ENCODE measurements around the gene LIX1.
"Not testable (repeated sequence)": the region's sequence is repeated elsewhere in the genome, so short reads cannot be mapped to it uniquely, and the experiment has no call there.

The LIX1 gene

DNA sequence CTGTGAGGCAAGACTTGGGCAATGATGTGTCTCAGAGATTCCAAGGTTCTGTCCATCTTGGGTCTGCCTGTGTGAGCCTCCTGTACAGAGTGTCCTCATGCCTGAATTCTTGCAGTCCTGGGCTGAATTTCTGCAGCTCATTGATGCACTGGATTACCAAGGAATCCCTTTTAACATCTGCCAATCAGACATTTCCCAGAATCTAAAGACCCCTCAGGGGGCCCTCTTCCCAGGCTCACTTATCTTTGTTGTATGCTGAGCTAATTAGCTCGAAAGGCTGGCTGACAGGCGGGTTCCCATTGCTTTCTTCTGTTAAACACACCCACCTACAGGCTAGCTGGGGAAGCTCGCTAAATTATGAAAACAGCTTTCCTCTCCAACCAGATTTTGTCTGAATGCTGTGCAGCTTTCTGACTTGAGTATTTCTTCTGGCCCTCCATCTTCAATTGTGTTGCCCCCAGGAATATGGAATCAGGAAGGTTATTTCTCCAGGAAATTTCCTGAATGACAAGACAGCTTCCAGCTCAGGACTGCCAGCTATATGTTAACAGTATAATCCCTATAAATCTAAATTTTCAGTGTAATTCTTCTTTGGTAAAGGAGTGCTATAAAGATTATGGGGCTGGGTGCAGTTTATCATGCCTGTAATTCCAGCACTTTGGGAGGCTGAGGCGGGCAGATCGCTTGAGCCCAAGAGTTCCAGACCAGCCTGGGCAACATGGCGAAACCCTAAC is at the start of gene LIX1:
TSS of gene LIX1 (minus strand) at position 91 of the 734 bp plus-strand sequence. CDS start at position 56, 35 bp downstream.
- peak; percentile 78 for DNase-seq

GRCh38 chr5:97191893-97192292 is 49.5 kb upstream of the LIX1 start:
- no peak for DNase-seq

- not testable (repeated sequence) for DNase-seq
Measured at GRCh38 chr5:97189523-97189922, 47.1 kb upstream of the LIX1 start.

GRCh38 chr5:97183930-97184213 is 41.5 kb upstream of the LIX1 start:
- no peak for DNase-seq

- peak; percentile 98 for DNase-seq
Measured at GRCh38 chr5:97183100-97183929, 40.9 kb upstream of the LIX1 start, which contains the start of gene RIOK2. RIOK2 (minus strand) TSS chr5:97183247; CDS start chr5:97183191, 56 bp downstream.

DNA sequence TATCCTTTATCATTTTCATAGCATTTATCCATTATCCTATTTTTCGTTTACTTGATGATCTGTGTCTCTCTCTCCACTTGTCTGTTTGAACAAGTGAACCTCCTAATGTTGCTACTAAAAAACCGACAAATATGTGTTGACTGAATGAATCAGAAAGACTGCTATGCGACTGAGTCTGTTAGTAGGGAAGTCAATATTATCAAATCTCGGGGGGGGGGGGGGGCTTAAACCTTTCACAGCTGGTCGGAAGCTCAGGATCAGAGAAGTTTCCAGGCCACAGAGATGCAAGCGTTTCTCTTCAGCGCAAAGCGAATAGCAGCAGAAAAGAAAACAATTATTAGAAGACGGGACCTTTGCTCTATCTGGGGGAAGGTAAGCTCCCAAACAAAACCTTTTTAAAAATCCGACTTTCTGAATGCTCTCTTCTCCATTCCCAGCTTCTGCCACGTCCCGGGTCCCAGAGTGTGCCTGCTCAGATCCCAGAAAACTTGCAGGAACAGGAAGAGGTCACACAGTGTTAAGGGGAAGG is 40.2 kb upstream of the LIX1 start:
- no peak for DNase-seq

DNA sequence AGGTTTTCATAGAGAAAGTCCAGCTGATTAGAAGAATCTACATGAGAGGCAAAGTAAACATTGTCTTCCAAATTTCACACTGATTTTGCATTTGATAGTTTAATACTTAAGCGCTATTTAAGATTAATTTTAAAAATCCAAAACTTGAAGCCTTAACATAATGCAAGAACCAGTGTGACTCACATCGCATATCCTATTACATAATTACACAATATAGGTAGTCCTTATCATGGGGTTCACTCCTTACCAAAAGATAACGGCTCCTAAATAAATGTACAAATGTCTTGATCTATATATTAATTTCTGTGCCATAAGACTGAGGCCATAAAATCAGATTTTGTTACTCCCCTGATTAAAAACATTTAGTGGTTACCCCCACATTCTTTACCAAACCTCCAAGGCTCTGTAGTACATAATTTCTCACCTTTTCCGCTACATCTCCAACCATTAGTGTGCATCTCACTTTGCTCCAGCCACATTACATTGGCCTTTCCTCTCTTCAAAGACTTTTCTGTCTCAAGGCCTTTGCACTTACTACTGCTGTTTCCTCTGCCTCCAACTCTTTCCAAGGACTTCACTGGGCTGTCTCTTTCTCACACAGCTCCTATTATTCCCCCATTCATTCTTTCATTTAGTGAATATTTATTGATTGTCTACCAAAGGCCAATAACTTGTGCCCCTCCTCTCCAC is 39.6 kb upstream of the LIX1 start:
- DNase-seq: no peak

DNA sequence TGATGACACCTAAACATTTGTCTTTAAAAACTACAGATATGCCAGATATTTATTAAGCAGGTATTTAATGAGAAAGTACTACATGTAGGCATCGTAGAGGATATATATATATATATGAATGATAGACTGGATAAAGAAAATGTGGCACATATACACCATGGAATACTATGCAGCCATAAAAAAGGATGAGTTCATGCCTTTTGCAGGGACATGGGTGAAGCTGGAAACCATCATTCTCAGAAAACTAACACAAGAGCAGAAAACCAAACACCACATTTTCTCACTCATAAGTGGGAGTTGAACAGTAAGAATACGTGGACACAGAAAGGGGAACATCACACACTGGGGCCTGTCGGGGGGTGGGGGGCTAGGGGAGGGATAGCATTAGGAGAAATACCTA is 37.0 kb upstream of the LIX1 start:
- not testable (repeated sequence) for DNase-seq

DNA sequence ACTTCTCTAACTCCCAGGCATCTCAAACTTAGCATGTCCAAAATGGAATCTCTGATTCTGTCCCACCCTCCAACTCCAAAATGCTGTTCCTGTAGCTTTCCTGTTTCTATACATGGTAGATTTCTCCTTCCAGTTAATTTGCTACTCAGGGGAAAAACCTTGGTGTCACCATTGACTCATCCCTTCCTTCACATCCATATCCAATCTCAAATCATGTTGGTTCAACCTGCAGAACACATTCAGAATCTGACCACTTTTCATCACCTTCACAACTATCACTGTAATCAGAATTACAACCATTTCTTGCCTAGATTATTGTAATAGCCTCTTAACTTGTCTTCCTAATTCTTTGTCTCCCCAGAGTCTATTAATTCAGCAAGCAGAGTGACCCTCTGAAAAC is 29.8 kb upstream of the LIX1 start:
- DNase-seq: no peak

- no peak for DNase-seq
Measured at GRCh38 chr5:97171703-97172102, 29.3 kb upstream of the LIX1 start.

DNA sequence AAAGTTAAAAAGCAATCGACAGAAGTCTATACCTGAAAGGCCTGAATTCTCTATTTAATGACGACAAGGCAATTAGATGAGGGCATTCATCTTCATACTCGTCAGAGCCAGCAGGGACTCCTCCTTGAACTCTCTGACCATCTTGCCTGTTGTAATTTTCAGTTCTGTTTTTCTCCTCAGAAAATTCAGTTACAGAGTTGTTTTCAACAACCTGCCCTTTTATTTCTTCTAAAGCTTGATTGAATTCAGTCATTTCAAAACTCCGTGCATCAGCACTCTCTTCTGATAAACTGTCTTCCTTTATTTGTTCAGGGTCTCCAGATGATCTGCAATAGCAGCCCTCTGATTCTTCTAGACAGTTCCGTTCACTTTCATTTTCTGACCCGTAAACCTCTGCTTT is 25.0 kb upstream of the LIX1 start:
- DNase-seq: no peak

DNA sequence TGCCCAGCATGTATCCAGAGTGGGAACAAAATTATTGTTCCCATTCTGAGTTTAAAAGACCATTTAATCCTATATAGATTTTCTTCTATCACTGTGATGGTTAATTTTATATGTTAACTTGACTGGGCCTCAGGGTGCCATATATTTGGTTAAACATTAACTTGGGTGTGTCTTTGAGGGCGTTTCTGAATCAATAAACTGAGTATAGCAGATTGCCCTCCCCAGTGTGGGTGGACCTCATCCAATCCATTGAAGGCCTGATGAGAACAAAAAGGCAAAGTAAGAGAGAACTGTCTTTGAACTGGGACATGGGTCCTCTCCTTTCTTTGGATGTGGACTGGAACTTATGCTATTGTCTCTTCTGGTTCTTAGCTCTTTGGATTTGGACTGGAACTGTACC is 23.3 kb upstream of the LIX1 start:
- DNase-seq: no peak

- DNase-seq: no peak
Measured at GRCh38 chr5:97164846-97165245, 22.4 kb upstream of the LIX1 start.

- DNase-seq: no peak
Measured at GRCh38 chr5:97163790-97164285, 21.4 kb upstream of the LIX1 start.

- DNase-seq: peak; percentile 32
Measured at GRCh38 chr5:97163360-97163764, 21.0 kb upstream of the LIX1 start.

DNA sequence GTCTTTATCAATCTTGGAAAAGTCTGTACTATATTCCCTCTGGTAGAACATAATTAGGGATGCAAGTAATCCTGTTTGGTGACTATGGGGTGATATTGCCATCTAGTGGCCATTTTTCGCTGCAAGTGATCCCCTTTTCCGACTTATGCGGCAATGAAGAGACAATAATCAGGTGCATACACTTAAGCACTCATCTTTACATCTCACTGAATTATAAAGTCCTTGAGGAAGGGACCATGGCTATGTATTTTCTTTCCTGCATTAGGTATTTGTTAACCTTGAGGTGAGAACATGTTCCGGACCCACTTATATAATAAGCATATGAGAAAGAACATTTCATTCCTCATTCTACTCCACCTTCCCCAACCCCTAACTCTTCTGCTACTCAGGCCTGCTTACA is 19.6 kb upstream of the LIX1 start:
- peak; percentile 79 for DNase-seq

- no peak for DNase-seq
Measured at GRCh38 chr5:97157689-97158088, 15.3 kb upstream of the LIX1 start.

DNA sequence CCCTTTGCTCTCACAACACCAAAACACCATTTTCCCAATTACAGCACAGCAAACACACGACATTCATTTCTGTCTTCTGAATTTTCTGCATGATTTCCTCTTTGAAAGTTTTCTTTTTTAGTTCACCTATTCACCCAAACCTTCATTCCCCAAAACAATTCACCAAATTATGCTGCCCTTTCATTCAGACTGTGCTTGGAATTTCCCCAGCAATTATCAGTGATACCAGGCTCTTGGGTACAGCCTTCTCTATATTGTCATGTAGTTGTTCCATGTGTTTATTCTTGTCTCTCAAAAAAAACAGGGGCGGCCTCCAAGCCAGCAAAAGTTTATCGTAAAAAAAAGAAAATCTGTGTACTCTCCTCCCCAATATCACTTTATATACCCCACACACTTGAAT is 9.0 kb upstream of the LIX1 start:
- DNase-seq: no peak

DNA sequence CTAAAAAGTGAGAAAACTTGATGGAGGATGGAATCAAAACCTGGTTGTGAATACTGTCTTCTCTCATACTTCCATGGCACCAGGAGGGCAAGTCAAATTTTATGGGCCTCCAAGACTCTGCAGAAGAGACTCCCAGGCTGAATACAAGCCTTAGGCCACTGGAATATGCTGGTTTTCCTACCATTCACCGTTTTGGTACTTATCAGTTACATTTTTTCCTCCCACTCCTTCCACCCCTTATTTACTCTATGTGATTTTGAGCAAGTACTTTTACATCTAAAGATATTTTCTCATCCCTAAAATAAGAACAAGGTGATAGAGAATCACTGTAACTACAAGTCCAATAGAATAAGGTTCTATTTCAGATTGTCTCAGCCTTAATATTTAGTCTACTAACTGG is 8.0 kb upstream of the LIX1 start:
- no peak for DNase-seq

GRCh38 chr5:97149709-97150108 is 7.3 kb upstream of the LIX1 start:
- no peak for DNase-seq

DNA sequence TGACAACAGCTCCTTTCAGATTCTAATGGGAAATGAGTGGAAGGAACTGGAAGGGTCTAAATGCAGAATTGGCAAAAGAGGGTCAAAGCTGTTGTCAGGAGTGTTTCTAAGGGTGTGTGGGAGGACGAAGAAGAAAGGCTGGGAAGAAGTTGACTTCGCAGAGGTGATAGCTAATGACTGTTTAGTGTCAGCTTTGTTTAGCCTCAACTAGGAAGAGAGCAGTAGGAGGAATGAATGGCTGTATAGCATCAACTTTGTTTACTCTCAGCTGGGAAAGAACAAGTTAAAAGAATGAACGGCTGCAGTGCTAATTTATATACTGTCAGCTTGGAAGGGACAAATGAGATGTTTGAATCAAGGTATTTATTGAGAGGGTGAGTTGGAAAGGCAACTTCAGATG is 5.9 kb upstream of the LIX1 start:
- DNase-seq: no peak

DNA sequence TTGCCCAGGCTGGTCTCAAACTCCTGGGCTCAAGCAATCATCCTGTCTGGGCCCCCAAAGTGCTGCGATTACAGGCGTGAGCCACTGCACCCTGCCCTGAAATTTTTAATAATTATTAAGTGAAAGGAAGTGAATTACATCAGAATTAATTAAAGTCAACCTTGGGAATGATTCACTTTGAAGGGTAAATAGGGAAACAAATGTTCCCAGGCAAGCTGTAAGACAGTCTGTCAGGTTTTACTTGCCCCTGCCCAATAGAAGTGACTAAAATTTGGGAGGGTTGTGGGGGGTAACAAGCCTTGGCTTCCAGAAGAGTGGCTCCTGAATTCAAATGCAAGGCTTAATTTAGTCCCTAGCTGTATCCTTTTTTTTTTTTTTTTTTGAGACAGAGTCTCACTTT is 1.3 kb upstream of the LIX1 start:
- no peak for DNase-seq

GRCh38 chr5:97141539-97141938 is 872 bp downstream of the LIX1 start:
- DNase-seq: no peak
